ENCODE data around the gene SURF2.

DNA sequence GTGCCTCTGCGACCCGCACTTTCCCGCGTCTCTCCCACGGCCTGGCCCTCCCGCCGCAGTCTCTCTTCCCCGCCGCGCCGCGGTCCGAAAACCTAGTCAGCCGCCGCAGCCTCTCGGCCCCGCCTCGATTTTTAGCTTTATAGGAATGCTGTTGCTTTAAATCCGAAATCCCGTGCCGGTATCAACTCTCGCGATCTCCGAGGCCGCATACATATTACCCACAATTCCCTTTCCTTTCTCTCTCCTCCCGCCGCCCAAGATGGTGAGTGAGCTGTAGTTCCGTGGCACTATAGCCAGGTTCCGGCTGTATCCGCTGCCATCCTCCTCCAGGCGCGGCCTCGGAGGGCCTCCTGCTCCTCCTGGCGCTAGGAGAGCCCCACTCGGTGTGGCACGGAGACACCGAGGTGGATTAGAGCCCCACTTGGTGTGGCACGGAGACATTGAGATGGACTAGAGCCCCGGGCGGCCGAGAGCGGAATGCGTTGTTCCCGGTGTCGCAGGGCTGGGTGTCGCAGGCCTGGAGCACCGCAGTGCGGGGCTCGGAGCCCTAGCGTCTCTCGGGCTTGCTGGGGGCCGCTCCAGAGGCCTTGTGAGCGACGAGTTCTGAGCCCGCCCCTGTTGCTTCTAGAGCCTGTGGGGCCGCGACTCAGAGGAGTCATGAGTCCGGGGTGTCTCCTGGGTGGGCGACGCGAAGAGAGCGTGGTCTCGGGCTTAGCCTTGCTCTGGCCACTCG, 8.2 kb upstream of the SURF2 start, which contains the start of the genes MED22 and RPL7A:
- TF ChIP-seq, protein P1, sequence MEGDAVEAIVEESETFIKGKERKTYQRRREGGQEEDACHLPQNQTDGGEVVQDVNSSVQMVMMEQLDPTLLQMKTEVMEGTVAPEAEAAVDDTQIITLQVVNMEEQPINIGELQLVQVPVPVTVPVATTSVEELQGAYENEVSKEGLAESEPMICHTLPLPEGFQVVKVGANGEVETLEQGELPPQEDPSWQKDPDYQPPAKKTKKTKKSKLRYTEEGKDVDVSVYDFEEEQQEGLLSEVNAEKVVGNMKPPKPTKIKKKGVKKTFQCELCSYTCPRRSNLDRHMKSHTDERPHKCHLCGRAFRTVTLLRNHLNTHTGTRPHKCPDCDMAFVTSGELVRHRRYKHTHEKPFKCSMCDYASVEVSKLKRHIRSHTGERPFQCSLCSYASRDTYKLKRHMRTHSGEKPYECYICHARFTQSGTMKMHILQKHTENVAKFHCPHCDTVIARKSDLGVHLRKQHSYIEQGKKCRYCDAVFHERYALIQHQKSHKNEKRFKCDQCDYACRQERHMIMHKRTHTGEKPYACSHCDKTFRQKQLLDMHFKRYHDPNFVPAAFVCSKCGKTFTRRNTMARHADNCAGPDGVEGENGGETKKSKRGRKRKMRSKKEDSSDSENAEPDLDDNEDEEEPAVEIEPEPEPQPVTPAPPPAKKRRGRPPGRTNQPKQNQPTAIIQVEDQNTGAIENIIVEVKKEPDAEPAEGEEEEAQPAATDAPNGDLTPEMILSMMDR (conservative IDR thresholded peaks at IDR 0.05; ENCODE audit: low read length): no peak
- TF ChIP-seq EZH2phosphoT487 (IDR thresholded peaks at IDR 0.05; ENCODE audit: borderline replicate concordance, low read depth, low read length): no peak
